Measurements from ENCODE around the gene PAFAH2. TPM values are rescaled to one million over a fixed set of nuclear protein-coding genes. Genes with fewer than 3 reads are reported as not detected.

The PAFAH2 gene
- total and polyA plus RNA-seq, 4 donors = 9.0 to 13.8 (median 10.8) TPM

GRCh38 chr1:26047278-26047874 is 49.5 kb upstream of the PAFAH2 start:
- TF ChIP-seq HNF4A (conservative IDR thresholded peaks at IDR 0.05) = no peak
- no peak for TF ChIP-seq ATF3 (IDR thresholded peaks at IDR 0.05)
- H3K27ac ChIP-seq (ENCODE audit: low read depth in 1 of 2, low read length in 2 of 2) = no peak overlapping the region
- DNase-seq (ENCODE audit: low spot score) = no peak
- 74% methylated on average over 7 of the region's 7 CpGs for WGBS
- H3K27me3 ChIP-seq (ENCODE audit: control insufficient read depth in 4 of 4, insufficient read depth in 4 of 4, low read length in 3 of 4) = peaks cover 0 to 17% (median 8%) of the 10 kb centered on the region in 4 donors
- H3K4me3 ChIP-seq (ENCODE audit: low read depth in 1 of 3, low read length in 3 of 3) = no peak overlapping the region
- no peak overlapping the region for H3K9ac ChIP-seq (ENCODE audit: low read depth in 1 of 2, low read length in 2 of 2)
- no peaks in the 10 kb centered on the region for H3K9me3 ChIP-seq (ENCODE audit: control insufficient read depth in 4 of 4, low read length in 3 of 4)
- peaks cover 7 to 14% (median 9%) of the 10 kb centered on the region in 4 donors for H3K4me1 ChIP-seq (ENCODE audit: control insufficient read depth in 4 of 4, insufficient read depth in 4 of 4, low read length in 3 of 4)
- H3K36me3 ChIP-seq (ENCODE audit: control insufficient read depth in 4 of 4, insufficient read depth in 3 of 4, low read depth in 1 of 4, low read length in 3 of 4) = no peaks in the 10 kb centered on the region

- Histone ChIP-seq H3K4me1 (ENCODE audit: control insufficient read depth in 4 of 4, insufficient read depth in 4 of 4, low read length in 3 of 4) (peaks cover 7 to 14% (median 9%) of the 10 kb centered on the region in 4 donors), H3K27ac (ENCODE audit: low read depth in 1 of 2, low read length in 2 of 2) (no peak overlapping the region), H3K4me3 (ENCODE audit: low read depth in 1 of 3, low read length in 3 of 3) (peak overlapping the region in 1 of 3 donors; percentile 8), H3K9ac (ENCODE audit: low read depth in 1 of 2, low read length in 2 of 2) (no peak overlapping the region), H3K36me3 (ENCODE audit: control insufficient read depth in 4 of 4, insufficient read depth in 3 of 4, low read depth in 1 of 4, low read length in 3 of 4) (no peaks in the 10 kb centered on the region), H3K27me3 (ENCODE audit: control insufficient read depth in 4 of 4, insufficient read depth in 4 of 4, low read length in 3 of 4) (peaks cover 0 to 17% (median 8%) of the 10 kb centered on the region in 4 donors), H3K9me3 (ENCODE audit: control insufficient read depth in 4 of 4, low read length in 3 of 4) (no peaks in the 10 kb centered on the region)
- no peak for TF ChIP-seq REST (IDR thresholded peaks at IDR 0.05)
- TF ChIP-seq FOXA1 (IDR thresholded peaks at IDR 0.05) = no peak
- WGBS = 6% methylated on average over 57 of the region's 57 CpGs
- no peak for DNase-seq (ENCODE audit: low spot score)
These were observed 48.6 kb upstream of the PAFAH2 start for GRCh38 chr1:26046246-26047095.

GRCh38 chr1:26045722-26046245 is 47.9 kb upstream of the PAFAH2 start, which contains the start of gene SLC30A2:
SLC30A2 (minus strand) TSS chr1:26046118; CDS start chr1:26045896, 222 bp downstream.
- Histone ChIP-seq H3K9ac (ENCODE audit: low read depth in 1 of 2, low read length in 2 of 2) (no peak within 1 kb of the TSS), H3K27ac (ENCODE audit: low read depth in 1 of 2, low read length in 2 of 2) (no peak within 1 kb of the TSS), H3K4me1 (ENCODE audit: control insufficient read depth in 4 of 4, insufficient read depth in 4 of 4, low read length in 3 of 4) (peaks cover 7 to 14% (median 9%) of the 10 kb centered on the region in 4 donors), H3K4me3 (ENCODE audit: low read depth in 1 of 3, low read length in 3 of 3) (peak within 1 kb of the TSS in 1 of 3 donors; percentile 8), H3K36me3 (ENCODE audit: control insufficient read depth in 4 of 4, insufficient read depth in 3 of 4, low read depth in 1 of 4, low read length in 3 of 4) (no peaks in the 10 kb centered on the region), H3K27me3 (ENCODE audit: control insufficient read depth in 4 of 4, insufficient read depth in 4 of 4, low read length in 3 of 4) (peaks cover 0 to 17% (median 8%) of the 10 kb centered on the region in 4 donors), H3K9me3 (ENCODE audit: control insufficient read depth in 4 of 4, low read length in 3 of 4) (no peaks in the 10 kb centered on the region)
- DNase-seq (ENCODE audit: low spot score) = no peak
- no peak for TF ChIP-seq RAD21 (IDR thresholded peaks at IDR 0.05)
- no peak for TF ChIP-seq ATF3 (IDR thresholded peaks at IDR 0.05)
- TF ChIP-seq FOXA2 (IDR thresholded peaks at IDR 0.05) = no peak
- no peak for TF ChIP-seq EGR1 (IDR thresholded peaks at IDR 0.05; ENCODE audit: low read depth in 2 of 2)
- no peak for TF ChIP-seq GABPA (IDR thresholded peaks at IDR 0.05 in 1 of 2, conservative IDR thresholded peaks at IDR 0.05 in 1 of 2)
- TF ChIP-seq HNF4G (IDR thresholded peaks at IDR 0.05) = no peak
- TF ChIP-seq MAX (IDR thresholded peaks at IDR 0.05) = no peak
- TF ChIP-seq REST (IDR thresholded peaks at IDR 0.05) = no peak
- no peak for TF ChIP-seq HNF4A (conservative IDR thresholded peaks at IDR 0.05)
- no peak for TF ChIP-seq NR2F2 (IDR thresholded peaks at IDR 0.05)
- TF ChIP-seq RXRA (IDR thresholded peaks at IDR 0.05) = no peak
- WGBS = 3% methylated on average over 62 of the region's 62 CpGs

All from liver (tissue), 9 donors.